DMS153 (cell line): ENCODE data around the gene PCDH12.
A peak's percentile ranks its signal among the peaks of the same experiment; 100 is the strongest.
"Not testable (repeated sequence)": the region's sequence is repeated elsewhere in the genome, so short reads cannot be mapped to it uniquely, and the experiment has no call there.

Experiments
- DNase-seq: peaks from one replicate; lab custom pipeline; 2025; lab: John Stamatoyannopoulos, UW

Gene PCDH12

GRCh38 chr5:141935538-141935937 lies 22.5 kb downstream of the PCDH12 start:
- no peak for DNase-seq

- peak; percentile 44 for DNase-seq
Measured at GRCh38 chr5:141934099-141934844, 23.7 kb downstream of the PCDH12 start.

GRCh38 chr5:141933151-141933550 lies 24.9 kb downstream of the PCDH12 start:
- DNase-seq, result no peak

- DNase-seq, result no peak
Measured at GRCh38 chr5:141931694-141932093, 26.3 kb downstream of the PCDH12 start.

- DNase-seq, result no peak
Measured at GRCh38 chr5:141929398-141930058, 28.5 kb downstream of the PCDH12 start.

GRCh38 chr5:141928051-141928450 lies 30.0 kb downstream of the PCDH12 start:
- DNase-seq, result no peak

- DNase-seq, result no peak
Measured at GRCh38 chr5:141926434-141926833, 31.6 kb downstream of the PCDH12 start.

- DNase-seq, result peak; percentile 66
Measured at GRCh38 chr5:141923448-141924313, 34.3 kb downstream of the PCDH12 start, which contains the start of gene DELE1. Gene DELE1, plus strand, starts transcription at chr5:141923871. Its CDS starts 71 bp downstream, at chr5:141923942.

- not testable (repeated sequence) for DNase-seq
Measured at GRCh38 chr5:141922827-141923447, 35.1 kb downstream of the PCDH12 start.

GRCh38 chr5:141920771-141921170 lies 37.2 kb downstream of the PCDH12 start:
- no peak for DNase-seq

GRCh38 chr5:141919218-141920119 lies 38.5 kb downstream of the PCDH12 start:
- DNase-seq, result no peak

- DNase-seq, result no peak
Measured at GRCh38 chr5:141917760-141918159, 40.2 kb downstream of the PCDH12 start.

GRCh38 chr5:141916522-141916921 lies 41.5 kb downstream of the PCDH12 start:
- no peak for DNase-seq

- no peak for DNase-seq
Measured at GRCh38 chr5:141915881-141916336, 42.1 kb downstream of the PCDH12 start.

- DNase-seq, result no peak
Measured at GRCh38 chr5:141914797-141915196, 43.2 kb downstream of the PCDH12 start.

GRCh38 chr5:141914199-141914743 lies 43.7 kb downstream of the PCDH12 start:
- no peak for DNase-seq

GRCh38 chr5:141913560-141914198 lies 44.3 kb downstream of the PCDH12 start:
- no peak for DNase-seq

- no peak for DNase-seq
Measured at GRCh38 chr5:141910271-141910673, 47.7 kb downstream of the PCDH12 start.

- no peak for DNase-seq
Measured at GRCh38 chr5:141909212-141909611, 48.8 kb downstream of the PCDH12 start.

- no peak for DNase-seq
Measured at GRCh38 chr5:141908796-141909195, 49.2 kb downstream of the PCDH12 start.
